ENCODE data around the gene DOCK1.

Gene DOCK1

GRCh38 chr10:127068485-127068884 is 163.3 kb downstream of the DOCK1 start:
- TF ChIP-seq CTCF (IDR thresholded peaks at IDR 0.05; ENCODE audit: extremely low read depth, missing control alignments) = no peak
- no peak for DNase-seq (ENCODE audit: low spot score)

- no peak for TF ChIP-seq CTCF (IDR thresholded peaks at IDR 0.05; ENCODE audit: extremely low read depth, missing control alignments)
- no peak for DNase-seq (ENCODE audit: low spot score)
Measured at GRCh38 chr10:127069436-127069835, 164.2 kb downstream of the DOCK1 start.

- DNase-seq (ENCODE audit: low spot score) = no peak
- TF ChIP-seq CTCF (IDR thresholded peaks at IDR 0.05; ENCODE audit: extremely low read depth, missing control alignments) = no peak
Measured at GRCh38 chr10:127071126-127071525, 165.9 kb downstream of the DOCK1 start.

GRCh38 chr10:127073666-127074065 is 168.4 kb downstream of the DOCK1 start:
- DNase-seq (ENCODE audit: low spot score) = no peak
- TF ChIP-seq CTCF (IDR thresholded peaks at IDR 0.05; ENCODE audit: extremely low read depth, missing control alignments) = no peak

- no peak for DNase-seq (ENCODE audit: low spot score)
Measured at GRCh38 chr10:127079392-127079791, 174.2 kb downstream of the DOCK1 start.

GRCh38 chr10:127080317-127080716 is 175.1 kb downstream of the DOCK1 start:
- no peak for DNase-seq (ENCODE audit: low spot score)

More at GRCh38 chr10:127079392-127079791, 174.2 kb downstream of the DOCK1 start:
- no peak for TF ChIP-seq CTCF (IDR thresholded peaks at IDR 0.05; ENCODE audit: extremely low read depth, missing control alignments)

GRCh38 chr10:127081851-127082345 is 176.7 kb downstream of the DOCK1 start:
- no peak for TF ChIP-seq CTCF (IDR thresholded peaks at IDR 0.05; ENCODE audit: extremely low read depth, missing control alignments)

More at GRCh38 chr10:127080317-127080716, 175.1 kb downstream of the DOCK1 start:
- no peak for TF ChIP-seq CTCF (IDR thresholded peaks at IDR 0.05; ENCODE audit: extremely low read depth, missing control alignments)

More at GRCh38 chr10:127081851-127082345, 176.7 kb downstream of the DOCK1 start:
- DNase-seq (ENCODE audit: low spot score) = no peak
